Smooth muscle cell of the pulmonary artery (primary cell): ENCODE results near the gene ZNF248. TPM values are rescaled to one million over a fixed set of nuclear protein-coding genes. Genes with fewer than 3 reads are reported as not detected.

ENCODE experiments used
- total RNA-seq: library from RNA; depleted of rRNA; stranded (reverse); fragments of >200 nt; gene quantifications from 2 replicates; pipeline ENCODE4 v1.2.3, GENCODE V29; 2014

The ZNF248 gene
- 11.1 and 11.7 TPM in 2 replicates for total RNA-seq

GRCh38 chr10:37857287-37858211 is at the start of gene ZNF248:
ZNF248 (minus strand) TSS chr10:37857610; CDS start chr10:37856310, 1,300 bp downstream.

Other genes starting within 250 kb of the ZNF248 start
- gene ZNF25, start 119.0 kb upstream of the ZNF248 start, total RNA-seq = 19.2 and 19.5 TPM in 2 replicates
- gene ZNF33A, start 153.1 kb upstream of the ZNF248 start, total RNA-seq = 13.2 and 15.2 TPM in 2 replicates
- 14.2 and 15.5 TPM in 2 replicates for gene ZNF37A, start 236.7 kb upstream of the ZNF248 start, total RNA-seq